HEK293T (cell line): ENCODE data around the gene KRT80.

Experiments used
- ARNT ChIP-seq: fragments of 450-650 bp; IDR thresholded peaks from 2 replicates; pipeline ENCODE4 v1.6.1; 2017; ENCODE audit warnings: mild to moderate bottlenecking
- BHLHE40 ChIP-seq: fragments of 450-650 bp; IDR thresholded peaks from 2 replicates; pipeline ENCODE4 v1.6.1; 2016; ENCODE audit warnings: mild to moderate bottlenecking, moderate library complexity, borderline replicate concordance
- CTBP1 ChIP-seq: fragments of 450-650 bp; IDR thresholded peaks from 2 replicates; pipeline ENCODE4 v1.6.1; 2016; ENCODE audit warnings: borderline replicate concordance
- FOXA1 ChIP-seq: fragments of 450-650 bp; IDR thresholded peaks from 2 replicates; pipeline ENCODE4 v1.6.1; 2016; ENCODE audit warnings: mild to moderate bottlenecking
- FOXK2 ChIP-seq: fragments of 450-650 bp; IDR thresholded peaks from 2 replicates; pipeline ENCODE4 v1.6.1; 2016; ENCODE audit warnings: mild to moderate bottlenecking
- FOXM1 ChIP-seq: fragments of 450-650 bp; IDR thresholded peaks from 2 replicates; pipeline ENCODE4 v1.6.1; 2017; ENCODE audit warnings: mild to moderate bottlenecking, borderline replicate concordance
- HDGF ChIP-seq: fragments of 450-650 bp; IDR thresholded peaks from 2 replicates; pipeline ENCODE4 v1.6.1; 2017; ENCODE audit warnings: antibody characterized with exemption, borderline replicate concordance
- L3MBTL2 ChIP-seq: fragments of 450-650 bp; conservative IDR thresholded peaks from 2 replicates; pipeline ENCODE4 v1.6.1; 2016; ENCODE audit warnings: mild to moderate bottlenecking
- SUZ12 ChIP-seq: fragments of 450-650 bp; IDR thresholded peaks from 2 replicates; pipeline ENCODE4 v1.6.1; 2016; ENCODE audit warnings: mild to moderate bottlenecking
- TARDBP ChIP-seq: fragments of 450-650 bp; IDR thresholded peaks from 2 replicates; pipeline ENCODE4 v1.6.1; 2016
- ZNF384 ChIP-seq: fragments of 450-650 bp; IDR thresholded peaks from 2 replicates; pipeline ENCODE4 v1.6.1; 2016

- TF ChIP-seq ARNT (no peak), TARDBP (no peak), FOXK2 (no peak), SUZ12 (no peak), HDGF (no peak), L3MBTL2 (no peak), FOXA1 (no peak), CTBP1 (no peak), ZNF384 (no peak), BHLHE40 (no peak), FOXM1 (no peak)
These were observed 49.5 kb upstream of the KRT80 start for GRCh38 chr12:52241205-52241842.
